ENCODE results near the gene PTPRN2.
"Not testable (repeated sequence)": the region's sequence is repeated elsewhere in the genome, so short reads cannot be mapped to it uniquely, and the experiment has no call there.

PTPRN2 gene

GRCh38 chr7:157863176-157863575 lies 724.4 kb downstream of the PTPRN2 start:
- DNase-seq = no peak

- no peak for DNase-seq
Measured at GRCh38 chr7:157862731-157863130, 724.9 kb downstream of the PTPRN2 start.

- DNase-seq = no peak
Measured at GRCh38 chr7:157861551-157861950, 726.1 kb downstream of the PTPRN2 start.

GRCh38 chr7:157861031-157861491 lies 726.6 kb downstream of the PTPRN2 start:
- no peak for DNase-seq

- DNase-seq = no peak
Measured at GRCh38 chr7:157860406-157860805, 727.2 kb downstream of the PTPRN2 start.

- no peak for DNase-seq
Measured at GRCh38 chr7:157859915-157860314, 727.7 kb downstream of the PTPRN2 start.

- no peak for DNase-seq
Measured at GRCh38 chr7:157857578-157858075, 730.0 kb downstream of the PTPRN2 start.

GRCh38 chr7:157856873-157857577 lies 730.6 kb downstream of the PTPRN2 start:
- DNase-seq = no peak

GRCh38 chr7:157855452-157856213 lies 732.0 kb downstream of the PTPRN2 start:
- DNase-seq = no peak

GRCh38 chr7:157855016-157855415 lies 732.6 kb downstream of the PTPRN2 start:
- DNase-seq = no peak

- no peak for DNase-seq
Measured at GRCh38 chr7:157854066-157854891, 733.3 kb downstream of the PTPRN2 start.

- DNase-seq = no peak
Measured at GRCh38 chr7:157853789-157854065, 733.9 kb downstream of the PTPRN2 start.

GRCh38 chr7:157853076-157853788 lies 734.4 kb downstream of the PTPRN2 start:
- no peak for DNase-seq

GRCh38 chr7:157851501-157852067 lies 736.0 kb downstream of the PTPRN2 start:
- no peak for DNase-seq

- DNase-seq = no peak
Measured at GRCh38 chr7:157850481-157851444, 736.9 kb downstream of the PTPRN2 start.

- no peak for DNase-seq
Measured at GRCh38 chr7:157849726-157850125, 737.9 kb downstream of the PTPRN2 start.

- DNase-seq = no peak
Measured at GRCh38 chr7:157849341-157849596, 738.4 kb downstream of the PTPRN2 start.

- DNase-seq = no peak
Measured at GRCh38 chr7:157848508-157849340, 738.9 kb downstream of the PTPRN2 start.

- DNase-seq = not testable (repeated sequence)
Measured at GRCh38 chr7:157847756-157848487, 739.7 kb downstream of the PTPRN2 start.

GRCh38 chr7:157846746-157847145 lies 740.9 kb downstream of the PTPRN2 start:
- not testable (repeated sequence) for DNase-seq

Measured in fibroblast of upper back skin (primary cell).